Tibial artery (tissue), 4 donors: Measurements from ENCODE around the gene ACYP1.
"Not testable (repeated sequence)": the region's sequence is repeated elsewhere in the genome, so short reads cannot be mapped to it uniquely, and the experiment has no call there.

Source experiments
- DNase-seq, 2 donors: peaks; one replicate each; pipeline ENCODE4 v3.0.0-alpha.2; 2019
- H3K27ac ChIP-seq, 2 donors: fragments of 200-600 bp; sonication (generic) in 1 of 2; 1 replicate in 1 of 2; 2 replicates in 1 of 2; pipeline ENCODE4 v1.5.1; 2018 to 2019; ENCODE audit warnings: mild to moderate bottlenecking in 1 of 2
- H3K27me3 ChIP-seq, 2 donors: fragments of 200-600 bp; sonication (generic) in 1 of 2; one replicate each; pipeline versions ENCODE4 v1.5.1 to v1.6.0; 2016 to 2019
- H3K36me3 ChIP-seq, 3 donors: fragments of 200-600 bp; sonication (generic) in 2 of 3; one replicate each; pipeline ENCODE4 v1.5.1; 2016 to 2019; ENCODE audit warnings: mild to moderate bottlenecking in 2 of 3
- H3K4me1 ChIP-seq, 4 donors: fragments of 200-600 bp; sonication (generic) in 2 of 4; 1 replicate in 3 of 4; 2 replicates in 1 of 4; pipeline ENCODE4 v1.5.1; 2016 to 2019
- H3K4me3 ChIP-seq, 2 donors: fragments of 200-600 bp; sonication (generic) in 1 of 2; 1 replicate in 1 of 2; 2 replicates in 1 of 2; pipeline ENCODE4 v1.5.1; 2018 to 2019; ENCODE audit warnings: mild to moderate bottlenecking in 2 of 2
- H3K9me3 ChIP-seq, 3 donors: fragments of 200-600 bp; sonication (generic) in 1 of 3; one replicate each; pipeline ENCODE4 v1.5.1; 2016 to 2019
- intact Hi-C: fragments of 100-400 bp; cut with DNase I; formaldehyde crosslinking; loops from one replicate; pipeline ENCODE4 v1.15.0; 2023; ENCODE audit warnings: low total_unique reads
- TF ChIP-seq, protein P1 (sequence below), 2 experiments: fragments of 200-600 bp in 1 of 2; fragments of 450-650 bp in 1 of 2; IDR thresholded peaks; one replicate each; pipeline ENCODE4 v1.5.1; 2017 to 2019; ENCODE audit warnings: antibody characterized with exemption in 2 of 2, mild to moderate bottlenecking in 1 of 2, moderate library complexity in 1 of 2

ACYP1 gene

GRCh38 chr14:75069121-75069810, 5.4 kb upstream of the ACYP1 start, which contains the start of gene ZC2HC1C:
TSS of gene ZC2HC1C (plus strand) at chr14:75069641. CDS start at chr14:75070574, 933 bp downstream.
- intact Hi-C loops, result loop anchor here (10.0 kb wide), 1 partner anchor 114 kb away; the partner anchor contains the start of gene PGF
- Histone ChIP-seq H3K36me3 (no peaks in the 10 kb centered on the region), H3K4me3 (peak within 1 kb of the TSS; percentile 58 to 68), H3K9me3 (no peaks in the 10 kb centered on the region), H3K27ac (peak within 1 kb of the TSS; percentile 86 to 89), H3K27me3 (no peaks in the 10 kb centered on the region), H3K4me1 (peaks cover 0 to 34% (median 20%) of the 10 kb centered on the region in 4 donors)
- TF ChIP-seq, protein P1, sequence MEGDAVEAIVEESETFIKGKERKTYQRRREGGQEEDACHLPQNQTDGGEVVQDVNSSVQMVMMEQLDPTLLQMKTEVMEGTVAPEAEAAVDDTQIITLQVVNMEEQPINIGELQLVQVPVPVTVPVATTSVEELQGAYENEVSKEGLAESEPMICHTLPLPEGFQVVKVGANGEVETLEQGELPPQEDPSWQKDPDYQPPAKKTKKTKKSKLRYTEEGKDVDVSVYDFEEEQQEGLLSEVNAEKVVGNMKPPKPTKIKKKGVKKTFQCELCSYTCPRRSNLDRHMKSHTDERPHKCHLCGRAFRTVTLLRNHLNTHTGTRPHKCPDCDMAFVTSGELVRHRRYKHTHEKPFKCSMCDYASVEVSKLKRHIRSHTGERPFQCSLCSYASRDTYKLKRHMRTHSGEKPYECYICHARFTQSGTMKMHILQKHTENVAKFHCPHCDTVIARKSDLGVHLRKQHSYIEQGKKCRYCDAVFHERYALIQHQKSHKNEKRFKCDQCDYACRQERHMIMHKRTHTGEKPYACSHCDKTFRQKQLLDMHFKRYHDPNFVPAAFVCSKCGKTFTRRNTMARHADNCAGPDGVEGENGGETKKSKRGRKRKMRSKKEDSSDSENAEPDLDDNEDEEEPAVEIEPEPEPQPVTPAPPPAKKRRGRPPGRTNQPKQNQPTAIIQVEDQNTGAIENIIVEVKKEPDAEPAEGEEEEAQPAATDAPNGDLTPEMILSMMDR (IDR thresholded peaks at IDR 0.05), result no peak
- DNase-seq, result peak; percentile 95 to 98

GRCh38 chr14:75068294-75069120, 4.7 kb upstream of the ACYP1 start:
- Histone ChIP-seq H3K4me3 (peak overlapping the region; percentile 58 to 68), H3K4me1 (peaks cover 0 to 37% (median 21%) of the 10 kb centered on the region in 4 donors), H3K9me3 (no peaks in the 10 kb centered on the region), H3K36me3 (no peaks in the 10 kb centered on the region), H3K27me3 (no peaks in the 10 kb centered on the region), H3K27ac (peak overlapping the region; percentile 86 to 89)
- TF ChIP-seq, protein P1 (IDR thresholded peaks at IDR 0.05), result no peak
- no peak for DNase-seq
- intact Hi-C loops, result loop anchor here (10.0 kb wide), 1 partner anchor 114 kb away; the partner anchor contains the start of gene PGF

- peaks cover 0 to 44% (median 25%) of the 10 kb centered on the region in 4 donors for H3K4me1 ChIP-seq
- H3K36me3 ChIP-seq, H3K27me3 ChIP-seq, DNase-seq, H3K9me3 ChIP-seq: not testable (repeated sequence)
- peak overlapping the region in 1 of 2 donors; percentile 58 for H3K4me3 ChIP-seq
- H3K27ac ChIP-seq, result peak overlapping the region; percentile 86 to 89
- intact Hi-C loops, result loop anchor here (10.0 kb wide), 1 partner anchor 113 kb away; the partner anchor contains the start of gene PGF
These were observed 3.9 kb upstream of the ACYP1 start for GRCh38 chr14:75067765-75068164.

DNA sequence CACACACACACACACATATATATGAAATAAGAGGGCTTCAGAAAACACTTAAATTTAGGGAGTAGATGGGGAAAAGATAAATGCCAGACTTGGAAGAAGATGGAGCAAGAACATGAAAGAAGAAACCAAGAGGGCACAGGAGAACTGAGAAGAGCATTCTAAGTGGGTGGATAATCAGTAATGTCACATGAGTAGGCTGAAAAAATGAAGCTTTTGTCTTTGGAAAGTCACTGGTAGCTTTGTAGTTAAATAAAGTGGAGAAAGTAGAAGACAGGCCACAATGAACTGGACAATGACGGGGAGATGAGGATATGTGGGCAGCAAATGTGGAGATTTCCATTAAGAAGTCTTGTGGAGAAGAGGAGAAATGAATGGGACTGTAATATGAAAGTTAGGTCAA, 3.4 kb upstream of the ACYP1 start:
- H3K4me3 ChIP-seq, result no peak overlapping the region
- intact Hi-C loops, result loop anchor here (10.0 kb wide), 1 partner anchor 112 kb away; the partner anchor contains the start of gene PGF
- no peaks in the 10 kb centered on the region for H3K27me3 ChIP-seq
- no peaks in the 10 kb centered on the region for H3K9me3 ChIP-seq
- no peaks in the 10 kb centered on the region for H3K36me3 ChIP-seq
- H3K27ac ChIP-seq, result peak overlapping the region in 1 of 2 donors; percentile 89
- TF ChIP-seq, protein P1 (IDR thresholded peaks at IDR 0.05), result no peak
- H3K4me1 ChIP-seq, result peaks cover 0 to 44% (median 25%) of the 10 kb centered on the region in 4 donors
- no peak for DNase-seq

DNA sequence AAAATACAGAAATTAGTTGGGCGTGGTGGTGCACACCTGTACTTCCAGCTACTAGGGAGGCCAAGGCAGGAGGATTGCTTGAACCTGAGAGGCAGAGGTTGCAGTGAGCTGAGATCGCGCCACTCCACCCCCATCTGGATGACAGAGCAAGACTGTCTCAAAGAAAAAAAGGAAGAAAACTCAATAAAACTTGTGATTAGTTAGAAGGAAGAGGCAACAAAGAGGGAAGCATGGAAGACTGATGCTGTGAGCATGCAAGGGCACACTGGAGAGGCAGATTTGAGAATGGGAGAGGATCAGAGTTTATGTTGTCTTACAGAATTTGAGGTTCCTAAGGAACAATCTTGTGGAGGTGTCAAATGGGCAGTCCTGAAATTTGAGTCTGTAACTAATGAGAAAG, 2.9 kb upstream of the ACYP1 start:
- no peak for DNase-seq
- TF ChIP-seq, protein P1 (IDR thresholded peaks at IDR 0.05), result no peak
- Histone ChIP-seq H3K4me1 (peaks cover 0 to 44% (median 25%) of the 10 kb centered on the region in 4 donors), H3K4me3 (no peak overlapping the region), H3K27ac (no peak overlapping the region), H3K27me3 (no peaks in the 10 kb centered on the region), H3K36me3 (no peaks in the 10 kb centered on the region), H3K9me3 (no peaks in the 10 kb centered on the region)
- intact Hi-C loops, result loop anchor here (10.0 kb wide), 1 partner anchor 112 kb away; the partner anchor contains the start of gene PGF
